Measurements from ENCODE around the gene SDC4.
A peak's percentile ranks its signal among the peaks of the same experiment; 100 is the strongest.

Gene SDC4

GRCh38 chr20:45318948-45319347 lies 29.3 kb downstream of the SDC4 start:
- no peak for DNase-seq (ENCODE audit: low read depth)

GRCh38 chr20:45318386-45318939 lies 29.8 kb downstream of the SDC4 start:
- no peak for DNase-seq (ENCODE audit: low read depth)

GRCh38 chr20:45317826-45318225 lies 30.4 kb downstream of the SDC4 start:
- no peak for DNase-seq (ENCODE audit: low read depth)

DNA sequence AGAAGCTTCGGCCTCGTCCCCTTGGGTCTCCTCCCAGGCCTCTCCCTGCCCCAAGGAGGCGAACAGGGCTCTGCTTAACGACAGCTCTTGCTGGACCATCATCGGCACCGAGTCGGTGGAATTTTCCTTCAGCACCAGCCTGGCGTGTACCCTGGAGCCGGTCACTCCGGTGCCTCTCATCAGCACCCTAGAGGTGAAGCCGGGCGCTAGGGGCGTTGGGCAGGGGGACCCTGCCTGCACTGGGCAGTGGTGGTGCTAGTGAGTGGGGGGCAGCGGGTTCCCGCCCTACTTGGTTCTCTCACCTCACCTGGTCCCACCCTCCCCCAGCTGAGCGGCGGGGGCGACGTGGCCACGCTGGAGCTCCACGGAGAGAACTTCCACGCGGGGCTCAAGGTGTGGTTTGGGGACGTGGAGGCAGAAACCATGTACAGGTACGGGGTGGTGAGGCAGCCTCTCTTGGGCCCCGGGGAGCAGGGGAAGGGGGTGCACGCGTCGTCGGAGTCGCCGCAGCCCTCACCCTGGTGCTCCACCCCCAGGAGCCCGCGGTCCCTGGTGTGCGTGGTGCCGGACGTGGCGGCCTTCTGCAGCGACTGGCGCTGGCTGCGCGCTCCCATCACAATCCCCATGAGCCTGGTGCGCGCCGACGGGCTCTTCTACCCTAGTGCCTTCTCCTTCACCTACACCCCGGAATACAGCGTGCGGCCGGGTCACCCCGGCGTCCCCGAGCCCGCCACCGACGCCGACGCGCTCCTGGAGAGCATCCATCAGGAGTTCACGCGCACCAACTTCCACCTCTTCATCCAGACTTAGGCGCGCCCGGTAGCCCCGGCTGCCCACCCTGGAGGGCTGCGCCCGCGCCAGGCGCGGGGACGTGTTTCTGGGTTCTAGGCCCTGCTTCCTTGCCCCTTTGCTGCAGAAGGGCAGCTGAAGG lies 31.8 kb downstream of the SDC4 start:
- no peak for DNase-seq (ENCODE audit: low read depth)

GRCh38 chr20:45315672-45316071 lies 32.6 kb downstream of the SDC4 start:
- no peak for DNase-seq (ENCODE audit: low read depth)

GRCh38 chr20:45313943-45314342 lies 34.3 kb downstream of the SDC4 start:
- DNase-seq (ENCODE audit: low read depth) = no peak

- DNase-seq (ENCODE audit: low read depth) = no peak
Measured at GRCh38 chr20:45313065-45313695, 35.0 kb downstream of the SDC4 start.

DNA sequence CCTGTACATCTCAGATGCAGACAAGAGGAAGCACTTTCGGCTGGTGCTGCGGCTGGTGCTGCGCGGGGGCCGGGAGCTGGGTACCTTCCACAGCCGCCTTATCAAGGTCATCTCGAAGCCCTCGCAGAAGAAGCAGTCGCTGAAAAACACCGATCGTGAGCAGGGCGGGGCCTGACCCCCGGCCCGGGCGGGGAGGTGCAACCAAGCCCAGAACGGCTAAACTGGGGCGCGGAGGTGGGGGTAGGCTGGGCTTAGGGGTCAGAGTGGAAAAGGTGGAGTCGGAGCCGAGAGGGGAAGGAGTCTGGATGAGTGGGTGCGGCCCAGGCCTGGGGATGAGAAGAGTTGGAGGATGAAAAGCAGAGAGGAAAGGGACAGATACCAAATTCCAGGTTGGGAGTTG lies 36.0 kb downstream of the SDC4 start:
- DNase-seq (ENCODE audit: low read depth) = no peak

DNA sequence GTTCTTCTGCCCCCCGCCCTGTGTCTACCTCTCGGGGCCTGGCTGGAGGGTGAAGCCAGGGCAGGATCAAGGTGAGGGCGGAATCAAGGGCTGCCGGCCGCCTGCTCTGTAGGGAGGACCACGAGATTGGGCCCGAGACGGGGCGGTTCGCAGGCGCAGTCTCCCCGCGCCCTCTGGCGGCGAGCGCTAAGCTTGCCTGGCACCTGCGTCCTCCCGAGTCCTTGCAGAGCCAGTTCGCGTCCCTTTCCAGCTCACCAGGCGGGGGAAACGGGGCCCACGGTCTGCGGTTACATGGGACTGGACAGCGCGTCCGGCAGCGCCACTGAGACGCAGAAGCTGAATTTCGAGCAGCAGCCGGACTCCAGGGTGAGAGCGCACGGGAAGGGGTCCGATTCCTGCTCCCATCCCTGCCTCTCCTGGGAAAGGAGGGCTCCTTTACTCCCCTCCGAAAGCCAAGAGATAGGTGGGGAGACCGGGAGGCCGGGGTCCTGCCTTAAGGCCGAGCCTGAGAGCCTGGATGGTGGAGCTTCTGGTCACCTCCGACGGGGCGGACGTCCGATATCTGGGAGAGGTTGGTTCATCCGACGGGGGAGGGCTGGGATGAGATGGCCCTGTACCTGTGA lies 36.5 kb downstream of the SDC4 start:
- DNase-seq (ENCODE audit: low read depth) = peak; percentile 44

DNA sequence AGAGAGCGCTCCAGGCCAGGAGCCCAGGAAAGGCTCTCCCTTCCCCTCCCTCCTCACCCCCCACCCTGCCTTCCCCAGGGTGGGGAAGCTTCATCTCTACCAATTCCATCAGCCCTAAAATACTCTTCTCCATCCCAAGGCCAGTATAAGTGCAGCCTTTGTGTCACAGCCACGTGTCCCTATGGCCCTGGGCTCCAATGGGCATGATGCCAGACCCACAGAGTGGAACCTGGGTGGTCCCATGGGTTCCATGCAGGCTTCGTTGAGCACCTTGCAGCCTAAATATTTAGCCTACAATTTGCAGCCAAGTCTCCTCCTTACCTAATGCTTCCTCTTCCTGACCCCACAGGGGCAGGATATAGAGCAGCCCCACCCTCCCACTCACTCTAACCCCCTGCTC lies 39.1 kb downstream of the SDC4 start:
- no peak for DNase-seq (ENCODE audit: low read depth)

DNA sequence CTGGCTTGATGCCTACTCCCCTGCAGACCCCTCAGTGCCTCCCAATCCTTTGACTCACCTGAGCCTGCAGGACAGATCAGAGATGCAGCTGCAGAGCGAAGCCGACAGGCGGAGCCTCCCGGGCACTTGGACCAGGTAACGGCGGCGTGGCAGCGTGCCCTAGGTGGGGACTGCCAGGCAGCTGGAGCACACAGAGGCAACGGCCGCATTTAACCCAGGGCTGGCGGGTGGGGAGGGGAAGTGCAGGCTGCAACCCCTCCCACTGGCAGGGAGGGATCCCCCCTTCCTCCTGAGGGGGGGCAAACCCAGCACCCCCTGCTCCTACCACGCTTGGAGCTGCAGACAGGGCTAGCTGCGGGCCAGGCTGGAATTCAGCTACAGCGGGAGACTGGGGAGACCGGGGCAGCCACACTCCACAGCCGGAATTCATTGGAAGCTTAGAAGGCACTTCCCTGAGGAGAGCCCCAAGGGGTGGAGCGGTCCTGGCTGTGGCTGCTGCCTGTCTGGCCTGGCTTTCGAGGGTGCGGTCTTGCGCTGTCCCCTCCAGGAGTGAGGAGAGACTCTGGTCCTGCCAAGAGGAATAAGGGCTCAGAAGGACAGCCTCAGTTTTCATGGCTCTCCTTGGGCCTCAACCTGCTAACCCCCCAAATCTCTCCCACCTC lies 40.0 kb downstream of the SDC4 start, which contains the start of gene MATN4:
Gene MATN4 (minus strand): TSS at position 183 of the 662 bp plus-strand sequence. CDS start 2,717 bp downstream, outside the sequence.
- no peak for DNase-seq (ENCODE audit: low read depth)

DNA sequence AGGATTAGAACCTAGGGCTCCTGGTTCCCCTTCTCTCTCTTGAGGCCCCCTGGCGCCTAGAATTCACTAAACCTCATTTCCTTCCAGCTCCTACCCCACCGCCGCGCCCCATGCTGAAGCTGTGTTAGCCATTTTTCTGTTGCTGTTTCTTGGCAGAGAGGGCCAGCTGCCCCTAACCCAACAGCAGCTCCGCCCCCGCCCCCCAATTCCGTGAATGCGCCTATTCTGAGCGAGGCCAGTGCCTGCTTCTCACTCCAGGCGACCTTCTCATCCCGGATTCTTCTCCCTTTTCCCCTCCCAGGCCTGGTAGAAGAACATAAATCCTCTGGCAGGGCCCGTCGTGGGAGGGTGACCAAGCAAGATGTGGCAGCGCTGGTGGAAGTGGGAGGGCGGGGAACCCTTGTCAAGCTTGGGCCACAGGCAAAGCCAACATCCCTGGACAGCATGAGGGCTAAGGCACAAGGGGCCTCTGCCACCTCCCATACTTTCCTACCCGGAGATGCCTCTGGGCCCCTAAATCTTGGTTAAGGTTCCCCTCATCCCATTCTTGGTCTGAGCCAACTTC lies 41.1 kb downstream of the SDC4 start:
- no peak for DNase-seq (ENCODE audit: low read depth)

DNA sequence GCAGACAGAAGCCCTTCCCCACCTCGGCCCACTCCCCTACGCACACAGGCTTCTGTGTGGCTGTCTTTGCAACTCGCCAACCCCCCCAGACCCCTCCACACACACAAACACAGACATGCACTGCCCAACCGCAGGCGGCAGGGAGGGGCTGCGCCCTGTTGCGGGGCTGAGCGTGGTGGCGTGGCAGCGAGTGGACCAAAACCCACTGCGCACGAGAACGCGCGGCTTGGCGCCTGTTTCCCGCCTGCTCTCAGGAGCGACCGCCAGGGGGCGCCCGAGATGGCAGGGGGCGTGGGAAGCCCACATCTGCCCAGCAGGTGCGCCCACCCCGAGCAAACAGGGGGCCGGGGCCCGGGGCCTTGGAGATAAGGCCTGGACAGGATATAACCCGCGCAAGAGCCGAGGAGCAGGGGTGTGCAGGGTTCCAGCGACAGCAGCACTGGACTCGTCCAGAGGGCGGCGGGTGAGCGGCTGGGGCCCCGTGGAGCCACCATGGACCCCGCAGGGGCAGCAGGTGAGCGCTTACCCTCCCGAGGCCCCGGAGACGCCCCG lies 41.7 kb downstream of the SDC4 start, which contains the start of gene RBPJL:
Gene RBPJL (plus strand): TSS at position 410 of the 552 bp plus-strand sequence. CDS start 83 bp downstream, at position 493.
- peak; percentile 16 for DNase-seq (ENCODE audit: low read depth)

DNA sequence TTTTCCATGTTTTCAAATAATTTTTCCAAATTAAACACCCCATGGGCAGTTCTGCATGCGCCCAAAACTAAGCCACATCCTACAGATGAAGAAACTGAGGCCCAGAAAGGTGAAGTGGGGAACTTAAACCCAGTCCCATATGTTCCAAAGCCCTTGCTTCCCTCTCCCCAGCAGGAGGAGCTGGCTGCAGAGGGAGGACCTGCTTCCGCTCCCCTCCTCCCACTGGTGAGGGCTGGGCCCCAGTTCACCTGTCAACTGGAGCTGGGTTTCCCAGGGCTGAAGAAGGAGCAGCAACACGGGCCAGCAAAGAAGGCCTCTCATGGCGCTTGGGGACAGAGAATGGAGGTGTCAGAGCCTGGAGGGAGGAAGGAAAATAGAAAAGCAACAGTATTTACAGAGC lies 43.0 kb downstream of the SDC4 start:
- DNase-seq (ENCODE audit: low read depth) = no peak

- DNase-seq (ENCODE audit: low read depth) = no peak
Measured at GRCh38 chr20:45304464-45304999, 43.7 kb downstream of the SDC4 start.

GRCh38 chr20:45303586-45304463 lies 44.4 kb downstream of the SDC4 start:
- DNase-seq (ENCODE audit: low read depth) = no peak

- DNase-seq (ENCODE audit: low read depth) = no peak
Measured at GRCh38 chr20:45301824-45302271, 46.4 kb downstream of the SDC4 start.

- DNase-seq (ENCODE audit: low read depth) = no peak
Measured at GRCh38 chr20:45300961-45301360, 47.3 kb downstream of the SDC4 start.

DNA sequence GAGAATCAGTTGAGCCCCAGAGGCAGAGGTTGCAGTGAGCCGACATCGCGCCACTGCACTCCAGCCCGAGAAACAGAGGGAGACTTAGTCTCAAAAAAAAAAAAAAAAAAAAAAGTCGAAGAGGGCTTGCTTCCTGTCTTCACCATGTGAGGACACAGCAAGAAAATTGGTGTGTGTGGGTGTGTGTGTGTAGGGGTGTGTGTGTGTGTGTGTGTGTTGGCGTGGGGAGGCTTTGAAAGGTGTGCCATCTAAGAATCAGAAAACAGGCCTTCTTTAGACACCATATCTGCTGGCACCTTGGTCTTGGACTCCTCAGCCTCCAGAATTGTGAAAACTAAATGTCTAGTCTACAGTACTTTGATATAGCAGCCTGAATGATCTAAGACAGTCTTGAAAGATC lies 48.4 kb downstream of the SDC4 start:
- DNase-seq (ENCODE audit: low read depth) = no peak
